ENCODE data around the gene TREX2.

- no peak for TF ChIP-seq CTCF (IDR thresholded peaks at IDR 0.05; ENCODE audit: low read depth, low read length)
- TF ChIP-seq, protein P1, sequence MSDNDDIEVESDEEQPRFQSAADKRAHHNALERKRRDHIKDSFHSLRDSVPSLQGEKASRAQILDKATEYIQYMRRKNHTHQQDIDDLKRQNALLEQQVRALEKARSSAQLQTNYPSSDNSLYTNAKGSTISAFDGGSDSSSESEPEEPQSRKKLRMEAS (IDR thresholded peaks at IDR 0.05; ENCODE audit: low read depth, low read length): no peak
Measured at GRCh38 chrX:153474266-153474665, 28.4 kb upstream of the TREX2 start.
